BLaER1 (cell line): ENCODE data around the gene TSPAN31.
"Not testable (repeated sequence)": the region's sequence is repeated elsewhere in the genome, so short reads cannot be mapped to it uniquely, and the experiment has no call there.

Experiments used
- H3K27ac ChIP-seq: shearing (Covaris generic); formaldehyde crosslinking; 2 replicates; pipeline ENCODE4 v1.8.1; 2022
- H3K27me3 ChIP-seq: shearing (Covaris generic); formaldehyde crosslinking; 2 replicates; pipeline ENCODE4 v1.8.1; 2022
- H3K36me3 ChIP-seq: shearing (Covaris generic); formaldehyde crosslinking; 2 replicates; pipeline ENCODE4 v1.8.1; 2022
- H3K4me1 ChIP-seq: shearing (Covaris generic); formaldehyde crosslinking; 2 replicates; pipeline ENCODE4 v1.8.1; 2022
- H3K4me2 ChIP-seq: shearing (Covaris generic); formaldehyde crosslinking; 2 replicates; pipeline ENCODE4 v1.8.1; 2022
- H3K4me3 ChIP-seq: shearing (Covaris generic); formaldehyde crosslinking; 2 replicates; pipeline ENCODE4 v1.8.1; 2022
- H3K9ac ChIP-seq: shearing (Covaris generic); formaldehyde crosslinking; 2 replicates; pipeline ENCODE4 v1.8.1; 2022
- H3K9me3 ChIP-seq: shearing (Covaris generic); formaldehyde crosslinking; 2 replicates; pipeline ENCODE4 v1.8.1; 2022
- H4K20me1 ChIP-seq: shearing (Covaris generic); formaldehyde crosslinking; 2 replicates; pipeline ENCODE4 v1.8.1; 2022
- Cebpa-rat ChIP-seq: shearing (Covaris generic); IDR thresholded peaks from 2 replicates; pipeline ENCODE4 v1.8.1; 2022

TSPAN31 gene

GRCh38 chr12:57744777-57745484 lies at the start of gene TSPAN31:
Gene TSPAN31, plus strand, starts transcription at chr12:57745039. Its CDS starts 116 bp downstream, at chr12:57745155.
- Histone ChIP-seq H3K4me1 (peaks cover 50% of the 10 kb centered on the region), H3K9ac (peak within 1 kb of the TSS; percentile 93), H3K9me3 (no peaks in the 10 kb centered on the region), H3K27ac (peak within 1 kb of the TSS; percentile 93), H3K4me2 (peak within 1 kb of the TSS; percentile 96), H3K27me3 (no peaks in the 10 kb centered on the region), H4K20me1 (peaks cover 31% of the 10 kb centered on the region), H3K36me3 (peaks cover 45% of the 10 kb centered on the region), H3K4me3 (peak within 1 kb of the TSS; percentile 93)
- peak; percentile 11; the same call in 1 of the 2 replicates for TF ChIP-seq Cebpa-rat

GRCh38 chr12:57695770-57696432 lies 48.9 kb upstream of the TSPAN31 start:
- H3K4me3 ChIP-seq = no peak overlapping the region
- peaks cover 51% of the 10 kb centered on the region for H3K36me3 ChIP-seq
- peaks cover 10% of the 10 kb centered on the region for H3K4me1 ChIP-seq
- H3K27ac ChIP-seq = no peak overlapping the region
- H3K9me3 ChIP-seq = no peaks in the 10 kb centered on the region; the same call in 1 of the 2 replicates
- no peaks in the 10 kb centered on the region for H3K27me3 ChIP-seq
- TF ChIP-seq Cebpa-rat = no peak
- H4K20me1 ChIP-seq = no peaks in the 10 kb centered on the region
- H3K4me2 ChIP-seq = no peak overlapping the region
- no peak overlapping the region for H3K9ac ChIP-seq

- H3K4me3 ChIP-seq = no peak overlapping the region
- H3K36me3 ChIP-seq = peaks cover 62% of the 10 kb centered on the region
- H3K27ac ChIP-seq = no peak overlapping the region
- H3K4me1 ChIP-seq = peaks cover 10% of the 10 kb centered on the region
- no peak overlapping the region for H3K4me2 ChIP-seq
- no peaks in the 10 kb centered on the region for H3K9me3 ChIP-seq
- H3K9ac ChIP-seq = no peak overlapping the region
- H3K27me3 ChIP-seq = no peaks in the 10 kb centered on the region
- no peak for TF ChIP-seq Cebpa-rat
- H4K20me1 ChIP-seq = no peaks in the 10 kb centered on the region
These were observed 47.8 kb upstream of the TSPAN31 start for GRCh38 chr12:57697076-57697475.

- no peak overlapping the region for H3K4me3 ChIP-seq
- no peak overlapping the region for H3K9ac ChIP-seq
- peaks cover 10% of the 10 kb centered on the region for H3K4me1 ChIP-seq
- no peaks in the 10 kb centered on the region for H3K27me3 ChIP-seq
- peaks cover 6% of the 10 kb centered on the region for H3K9me3 ChIP-seq
- TF ChIP-seq Cebpa-rat = no peak
- H3K36me3 ChIP-seq = peaks cover 73% of the 10 kb centered on the region
- H3K4me2 ChIP-seq = no peak overlapping the region
- no peak overlapping the region for H3K27ac ChIP-seq
- no peaks in the 10 kb centered on the region for H4K20me1 ChIP-seq
These were observed 46.4 kb upstream of the TSPAN31 start for GRCh38 chr12:57698414-57698813.

- H3K9ac ChIP-seq = no peak overlapping the region
- no peaks in the 10 kb centered on the region for H4K20me1 ChIP-seq
- no peaks in the 10 kb centered on the region for H3K27me3 ChIP-seq
- peaks cover 15% of the 10 kb centered on the region for H3K9me3 ChIP-seq
- no peak overlapping the region for H3K27ac ChIP-seq
- TF ChIP-seq Cebpa-rat = no peak
- peaks cover 83% of the 10 kb centered on the region for H3K36me3 ChIP-seq
- H3K4me3 ChIP-seq = no peak overlapping the region
- no peak overlapping the region for H3K4me2 ChIP-seq
- H3K4me1 ChIP-seq = peaks cover 1% of the 10 kb centered on the region
These were observed 44.5 kb upstream of the TSPAN31 start for GRCh38 chr12:57700317-57700716.

GRCh38 chr12:57707250-57707649 lies 37.6 kb upstream of the TSPAN31 start:
- Histone ChIP-seq H3K9me3 (peaks cover 15% of the 10 kb centered on the region), H3K36me3 (peaks cover 61% of the 10 kb centered on the region), H3K4me3 (no peak overlapping the region), H3K27me3 (no peaks in the 10 kb centered on the region), H3K9ac (no peak overlapping the region), H3K27ac (no peak overlapping the region), H4K20me1 (no peaks in the 10 kb centered on the region), H3K4me2 (no peak overlapping the region), H3K4me1 (no peaks in the 10 kb centered on the region)
- TF ChIP-seq Cebpa-rat = no peak

GRCh38 chr12:57708296-57708695 lies 36.5 kb upstream of the TSPAN31 start:
- TF ChIP-seq Cebpa-rat = no peak
- no peaks in the 10 kb centered on the region for H3K27me3 ChIP-seq
- H3K4me1 ChIP-seq = no peaks in the 10 kb centered on the region
- peaks cover 60% of the 10 kb centered on the region for H3K36me3 ChIP-seq
- H3K4me3 ChIP-seq = no peak overlapping the region
- H3K9ac ChIP-seq = no peak overlapping the region
- H4K20me1 ChIP-seq = no peaks in the 10 kb centered on the region
- H3K27ac ChIP-seq = no peak overlapping the region
- H3K4me2 ChIP-seq = no peak overlapping the region
- peaks cover 10% of the 10 kb centered on the region for H3K9me3 ChIP-seq

- H3K4me1 ChIP-seq = no peaks in the 10 kb centered on the region
- TF ChIP-seq Cebpa-rat = no peak
- H3K9me3 ChIP-seq = no peaks in the 10 kb centered on the region
- no peak overlapping the region for H3K27ac ChIP-seq
- no peak overlapping the region for H3K4me2 ChIP-seq
- H3K27me3 ChIP-seq = no peaks in the 10 kb centered on the region
- peaks cover 67% of the 10 kb centered on the region for H3K36me3 ChIP-seq
- H4K20me1 ChIP-seq = no peaks in the 10 kb centered on the region
- H3K9ac ChIP-seq = no peak overlapping the region
- H3K4me3 ChIP-seq = no peak overlapping the region
These were observed 32.1 kb upstream of the TSPAN31 start for GRCh38 chr12:57712701-57713100.

- Histone ChIP-seq H3K27ac (no peak overlapping the region), H3K27me3 (no peaks in the 10 kb centered on the region), H3K36me3 (peaks cover 70% of the 10 kb centered on the region), H3K9ac (no peak overlapping the region), H3K4me1 (no peaks in the 10 kb centered on the region), H4K20me1 (no peaks in the 10 kb centered on the region), H3K9me3 (no peaks in the 10 kb centered on the region), H3K4me2 (no peak overlapping the region), H3K4me3 (no peak overlapping the region)
- no peak for TF ChIP-seq Cebpa-rat
These were observed 31.6 kb upstream of the TSPAN31 start for GRCh38 chr12:57713209-57713608.

- H3K9ac ChIP-seq, H3K4me2 ChIP-seq: not testable (repeated sequence)
- peaks cover 90% of the 10 kb centered on the region for H3K36me3 ChIP-seq
These were observed 29.6 kb upstream of the TSPAN31 start for GRCh38 chr12:57715036-57715748.

More at GRCh38 chr12:57715036-57715748, 29.6 kb upstream of the TSPAN31 start:
- not testable (repeated sequence) for H3K27ac ChIP-seq, H3K9me3 ChIP-seq, H3K27me3 ChIP-seq, H3K4me1 ChIP-seq, H4K20me1 ChIP-seq, H3K4me3 ChIP-seq
